IPS-15b (cell line): ENCODE data around the gene DIS3L2.

Experiments
- H3K27me3 ChIP-seq: one replicate; pipeline ENCODE4 v1.6.1; 2013; ENCODE audit warnings: low read length; ENCODE audit not compliant: control insufficient read depth, insufficient read depth
- H3K36me3 ChIP-seq: one replicate; pipeline ENCODE4 v1.6.1; 2013; ENCODE audit warnings: low read length; ENCODE audit not compliant: control insufficient read depth, insufficient read depth
- H3K4me1 ChIP-seq: one replicate; pipeline ENCODE4 v1.6.1; 2013; ENCODE audit warnings: mild to moderate bottlenecking, low read length; ENCODE audit not compliant: control insufficient read depth, insufficient read depth
- H3K4me3 ChIP-seq: one replicate; pipeline ENCODE4 v1.5.1; 2013; ENCODE audit warnings: low read depth, low read length
- H3K9ac ChIP-seq: one replicate; pipeline ENCODE4 v1.6.1; 2013; ENCODE audit warnings: low read depth, mild to moderate bottlenecking, low read length
- H3K9me3 ChIP-seq: one replicate; pipeline ENCODE4 v1.6.1; 2013; ENCODE audit warnings: mild to moderate bottlenecking, low read length; ENCODE audit not compliant: control insufficient read depth, insufficient read depth

The DIS3L2 gene

GRCh38 chr2:232195487-232195886, 234.0 kb downstream of the DIS3L2 start:
- Histone ChIP-seq H3K4me1 (peaks cover 10% of the 10 kb centered on the region), H3K36me3 (no peaks in the 10 kb centered on the region), H3K4me3 (no peak overlapping the region), H3K9me3 (no peaks in the 10 kb centered on the region), H3K9ac (no peak overlapping the region), H3K27me3 (no peaks in the 10 kb centered on the region)

- no peak overlapping the region for H3K4me3 ChIP-seq
- no peaks in the 10 kb centered on the region for H3K36me3 ChIP-seq
Observed at GRCh38 chr2:232196802-232197201, 235.3 kb downstream of the DIS3L2 start.

GRCh38 chr2:232200195-232200594, 238.7 kb downstream of the DIS3L2 start:
- H3K4me1 ChIP-seq = peaks cover 8% of the 10 kb centered on the region

More at GRCh38 chr2:232196802-232197201, 235.3 kb downstream of the DIS3L2 start:
- peaks cover 10% of the 10 kb centered on the region for H3K4me1 ChIP-seq
- H3K9ac ChIP-seq = no peak overlapping the region
- no peaks in the 10 kb centered on the region for H3K27me3 ChIP-seq
- H3K9me3 ChIP-seq = no peaks in the 10 kb centered on the region

GRCh38 chr2:232203166-232203891, 241.8 kb downstream of the DIS3L2 start:
- no peaks in the 10 kb centered on the region for H3K36me3 ChIP-seq
- H3K27me3 ChIP-seq = no peaks in the 10 kb centered on the region
- no peak overlapping the region for H3K4me3 ChIP-seq
- no peaks in the 10 kb centered on the region for H3K9me3 ChIP-seq
- H3K9ac ChIP-seq = no peak overlapping the region
- H3K4me1 ChIP-seq = no peaks in the 10 kb centered on the region

More at GRCh38 chr2:232200195-232200594, 238.7 kb downstream of the DIS3L2 start:
- Histone ChIP-seq H3K36me3 (no peaks in the 10 kb centered on the region), H3K9ac (no peak overlapping the region), H3K27me3 (no peaks in the 10 kb centered on the region), H3K4me3 (no peak overlapping the region), H3K9me3 (no peaks in the 10 kb centered on the region)

GRCh38 chr2:232203936-232204335, 242.4 kb downstream of the DIS3L2 start:
- no peak overlapping the region for H3K4me3 ChIP-seq

GRCh38 chr2:232204457-232204931, 243.0 kb downstream of the DIS3L2 start:
- Histone ChIP-seq H3K9ac (no peak overlapping the region), H3K4me3 (no peak overlapping the region)

More at GRCh38 chr2:232203936-232204335, 242.4 kb downstream of the DIS3L2 start:
- H3K9me3 ChIP-seq = no peaks in the 10 kb centered on the region
- no peak overlapping the region for H3K9ac ChIP-seq
- no peaks in the 10 kb centered on the region for H3K4me1 ChIP-seq
- H3K36me3 ChIP-seq = no peaks in the 10 kb centered on the region
- no peaks in the 10 kb centered on the region for H3K27me3 ChIP-seq

GRCh38 chr2:232207174-232207573, 245.7 kb downstream of the DIS3L2 start:
- Histone ChIP-seq H3K9me3 (no peaks in the 10 kb centered on the region), H3K36me3 (peaks cover 5% of the 10 kb centered on the region), H3K27me3 (no peaks in the 10 kb centered on the region), H3K4me1 (no peaks in the 10 kb centered on the region), H3K4me3 (no peak overlapping the region), H3K9ac (no peak overlapping the region)

More at GRCh38 chr2:232204457-232204931, 243.0 kb downstream of the DIS3L2 start:
- no peaks in the 10 kb centered on the region for H3K9me3 ChIP-seq
- H3K36me3 ChIP-seq = no peaks in the 10 kb centered on the region
- H3K4me1 ChIP-seq = no peaks in the 10 kb centered on the region
- H3K27me3 ChIP-seq = no peaks in the 10 kb centered on the region

GRCh38 chr2:232210306-232210705, 248.8 kb downstream of the DIS3L2 start:
- H3K27me3 ChIP-seq = no peaks in the 10 kb centered on the region
- no peaks in the 10 kb centered on the region for H3K9me3 ChIP-seq
- H3K36me3 ChIP-seq = peaks cover 5% of the 10 kb centered on the region
- no peak overlapping the region for H3K9ac ChIP-seq
- no peak overlapping the region for H3K4me3 ChIP-seq
- no peaks in the 10 kb centered on the region for H3K4me1 ChIP-seq

GRCh38 chr2:232211743-232212686, 250.5 kb downstream of the DIS3L2 start:
- H3K36me3 ChIP-seq = peaks cover 5% of the 10 kb centered on the region
- no peak overlapping the region for H3K4me3 ChIP-seq
- H3K4me1 ChIP-seq = no peaks in the 10 kb centered on the region
- H3K9me3 ChIP-seq = no peaks in the 10 kb centered on the region
- H3K9ac ChIP-seq = no peak overlapping the region
- H3K27me3 ChIP-seq = no peaks in the 10 kb centered on the region

- Histone ChIP-seq H3K4me3 (no peak overlapping the region), H3K9me3 (no peaks in the 10 kb centered on the region), H3K36me3 (peaks cover 5% of the 10 kb centered on the region), H3K27me3 (no peaks in the 10 kb centered on the region), H3K4me1 (no peaks in the 10 kb centered on the region), H3K9ac (no peak overlapping the region)
Observed at GRCh38 chr2:232213176-232213575, 251.7 kb downstream of the DIS3L2 start.

- Histone ChIP-seq H3K27me3 (no peaks in the 10 kb centered on the region), H3K9me3 (no peaks in the 10 kb centered on the region), H3K36me3 (peaks cover 5% of the 10 kb centered on the region)
Observed at GRCh38 chr2:232214053-232214452, 252.5 kb downstream of the DIS3L2 start.

More at GRCh38 chr2:232214053-232214452, 252.5 kb downstream of the DIS3L2 start:
- Histone ChIP-seq H3K4me3 (no peak overlapping the region), H3K9ac (no peak overlapping the region), H3K4me1 (no peaks in the 10 kb centered on the region)
